DMS 273 treated with DMSO at 0.1 percent for 48 hours (cell line): Measurements from ENCODE around the gene RBMY1B.
"Not testable (repeated sequence)": the region's sequence is repeated elsewhere in the genome, so short reads cannot be mapped to it uniquely, and the experiment has no call there.

ENCODE experiments used
- DNase-seq: peaks from one replicate; lab custom pipeline; 2025; lab: John Stamatoyannopoulos, UW

RBMY1B gene

GRCh38 chrY:21511038-21511437 is at the start of gene RBMY1B:
Gene RBMY1B (plus strand): TSS chrY:21511338. CDS start chrY:21513351, 2,013 bp downstream.
- not testable (repeated sequence) for DNase-seq

- DNase-seq: not testable (repeated sequence)
Measured at GRCh38 chrY:21462915-21463314, 48.2 kb upstream of the RBMY1B start.

- no peak for DNase-seq
Measured at GRCh38 chrY:21482967-21483366, 28.2 kb upstream of the RBMY1B start.

GRCh38 chrY:21534579-21534978 is 23.4 kb downstream of the RBMY1B start, which contains the start of gene RBMY1A1:
Gene RBMY1A1 (plus strand): TSS chrY:21534879. CDS start chrY:21536892, 2,013 bp downstream.
- DNase-seq: not testable (repeated sequence)

- DNase-seq: not testable (repeated sequence)
Measured at GRCh38 chrY:21559316-21559984, 48.3 kb downstream of the RBMY1B start.
